A549 (cell line): ENCODE results near the gene PTGER3.

Source experiments
- CTCF ChIP-seq: fragments of >200 bp; sonication (Bioruptor Twin); formaldehyde crosslinking; IDR thresholded peaks from 3 replicates; pipeline ENCODE4 v1.5.1; 2016
- FOSL2 ChIP-seq, 2 experiments: fragments of 450-650 bp in 1 of 2; fragments of >200 bp in 1 of 2; sonication (Bioruptor Twin) in 1 of 2; formaldehyde crosslinking; IDR thresholded peaks; 2 replicates each; pipeline versions ENCODE4 v1.5.0 to v1.6.1; 2016 to 2020; ENCODE audit warnings: mild to moderate bottlenecking in 1 of 2, moderate library complexity in 1 of 2
- HOXB5 ChIP-seq: fragments of 250-450 bp; sonication (Bioruptor Pico); IDR thresholded peaks from 2 replicates; pipeline ENCODE4 v1.5.0; 2020; ENCODE audit warnings: mild to moderate bottlenecking, moderate library complexity
- NPAS2 ChIP-seq: fragments of 250-450 bp; sonication (Bioruptor Pico); IDR thresholded peaks from 2 replicates; pipeline ENCODE4 v1.8.0; 2022; ENCODE audit warnings: mild to moderate bottlenecking, moderate library complexity, borderline replicate concordance
- POLR2A ChIP-seq: IDR thresholded peaks from 2 replicates; pipeline ENCODE4 v1.6.1; 2012; ENCODE audit warnings: mild to moderate bottlenecking, low read length
- RAD21 ChIP-seq, 2 experiments: fragments of >200 bp in 1 of 2; sonication (Bioruptor Twin) in 1 of 2; formaldehyde crosslinking in 1 of 2; IDR thresholded peaks in 1 of 2; conservative IDR thresholded peaks in 1 of 2; 2 replicates in 1 of 2; 3 replicates in 1 of 2; pipeline ENCODE4 v1.6.1; 2012 to 2018; ENCODE audit warnings: inconsistent platforms in 1 of 2
- RFX5 ChIP-seq: fragments of 450-650 bp; IDR thresholded peaks from 2 replicates; pipeline ENCODE4 v1.7.1; 2014; ENCODE audit warnings: antibody characterized with exemption, mild to moderate bottlenecking, moderate library complexity

DNA sequence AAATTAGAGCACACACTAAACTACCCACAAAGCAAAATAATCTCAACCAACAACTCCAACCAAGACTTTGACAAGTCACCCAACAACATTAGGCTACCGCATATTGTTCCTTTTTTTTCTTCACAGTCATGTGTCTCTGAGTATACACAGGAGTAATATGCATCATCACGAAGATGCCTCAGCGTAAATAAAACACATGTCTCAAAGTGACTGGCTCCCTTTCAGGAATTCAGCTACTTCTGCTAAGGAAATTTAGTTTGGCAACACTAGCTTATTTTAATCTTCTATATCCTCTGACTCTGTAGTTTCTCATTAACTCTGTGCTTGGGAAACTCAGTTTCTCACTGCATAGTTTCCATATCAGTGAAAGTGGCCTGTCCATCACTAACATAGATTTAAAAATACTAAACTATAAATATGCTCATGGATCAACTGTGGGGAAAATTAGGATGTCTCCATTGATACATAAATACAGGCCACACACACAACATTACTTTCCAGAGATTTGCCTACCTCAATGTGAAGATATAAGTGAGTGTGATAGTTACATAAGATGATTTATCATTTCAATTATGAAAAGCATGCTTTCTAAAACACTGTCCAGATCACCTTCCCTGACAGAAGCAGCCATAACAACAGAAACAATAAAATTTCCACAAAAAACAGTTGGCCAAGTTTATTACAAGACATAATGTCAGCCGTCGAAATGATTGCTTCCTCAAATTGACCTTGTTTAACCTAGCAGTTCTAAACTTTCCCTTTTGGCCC, 113.2 kb downstream of the PTGER3 start:
- TF ChIP-seq FOSL2 (IDR thresholded peaks at IDR 0.05) (no peak), FOSL2 (CRISPR knock-in tag; IDR thresholded peaks at IDR 0.05) (no peak), CTCF (no peak), POLR2A (no peak), RAD21 (conservative IDR thresholded peaks at IDR 0.05 in 1 of 2, IDR thresholded peaks at IDR 0.05 in 1 of 2) (no peak), RFX5 (no peak), HOXB5 (CRISPR knock-in tag) (no peak), NPAS2 (CRISPR knock-in tag) (no peak)
